Lung (tissue), 12 donors: Measurements from ENCODE around the gene GSE1. TPM values are rescaled to one million over a fixed set of nuclear protein-coding genes. Genes with fewer than 3 reads are reported as not detected.

Experiments used
- ATAC-seq: fragments of 200-7000 bp; cut with Tn5 transposase; one replicate; pipeline ENCODE4 v1.9.1; 2020; ENCODE audit warnings: moderate number of reproducible peaks; ENCODE audit not compliant: insufficient read depth, low FRiP score
- DNase-seq, 3 donors: peaks; one replicate each; pipeline ENCODE4 v3.0.0-alpha.2; 2013 to 2017
- H3K27ac ChIP-seq, 2 donors: one replicate each; pipeline ENCODE4 v1.5.1; 2013; ENCODE audit warnings: mild to moderate bottlenecking in 2 of 2, moderate library complexity in 2 of 2, control low read depth in 1 of 2, inconsistent platforms in 1 of 2, low read depth in 1 of 2, low read length in 1 of 2
- H3K27me3 ChIP-seq, 3 donors: one replicate each; pipeline ENCODE4 v1.5.1; 2013; ENCODE audit warnings: low read length in 2 of 3; ENCODE audit not compliant: control insufficient read depth in 3 of 3, insufficient read depth in 3 of 3
- H3K36me3 ChIP-seq, 4 donors: one replicate each; pipeline ENCODE4 v1.5.1; 2013; ENCODE audit warnings: low read length in 4 of 4, mild to moderate bottlenecking in 1 of 4, moderate library complexity in 1 of 4; ENCODE audit not compliant: control insufficient read depth in 4 of 4, insufficient read depth in 4 of 4
- H3K4me1 ChIP-seq, 5 donors: one replicate each; pipeline ENCODE4 v1.5.1; 2013; ENCODE audit warnings: low read length in 5 of 5, mild to moderate bottlenecking in 2 of 5, moderate library complexity in 1 of 5; ENCODE audit not compliant: control insufficient read depth in 5 of 5, insufficient read depth in 5 of 5
- H3K4me3 ChIP-seq: one replicate; pipeline ENCODE4 v1.5.1; 2013; ENCODE audit warnings: mild to moderate bottlenecking, control low read depth, moderate library complexity
- H3K9ac ChIP-seq, 2 donors: one replicate each; pipeline ENCODE4 v1.5.1; 2013; ENCODE audit warnings: low read length in 2 of 2, control low read depth in 1 of 2; ENCODE audit not compliant: insufficient read depth in 1 of 2
- H3K9me3 ChIP-seq, 4 donors: one replicate each; pipeline ENCODE4 v1.5.1; 2013; ENCODE audit warnings: low read length in 3 of 4, mild to moderate bottlenecking in 1 of 4, moderate library complexity in 1 of 4; ENCODE audit not compliant: control insufficient read depth in 4 of 4, insufficient read depth in 3 of 4
- WGBS, 2 donors: extraction: QIAGEN DNeasy Blood & Tissue Kit; methylation state at CpG; one replicate each; pipeline ENCODE4 v1.1.7; 2013; 5-methylcytosine and 5-hydroxymethylcytosine counted together
- polyA plus RNA-seq, 2 donors: library from polyadenylated mRNA; stranded (reverse); fragments of 200-250 nt; gene quantifications; one replicate each; pipeline ENCODE4 v1.2.1, GENCODE V29; 2013
- total RNA-seq, 2 donors: library from RNA; depleted of rRNA in 1 of 2; stranded (reverse); fragments of >200 nt in 1 of 2; gene quantifications; one replicate each; pipeline ENCODE4 v1.2.1, GENCODE V29; 2014 to 2021
- TF ChIP-seq, protein P1 (sequence below): IDR thresholded peaks from 2 replicates; pipeline ENCODE4 v1.5.1; 2012; ENCODE audit warnings: mild to moderate bottlenecking; ENCODE audit errors: control extremely low read depth, extremely low read depth
- donor health status: control.
- donor health status: control.
- donor health status: Bipolar disorder and iron deficiency.
- donor health status: healthy.
- donor health status: DM: yes; HTN: yes; CAD: no.

The GSE1 gene
- total and polyA plus RNA-seq, 4 donors: 21.3 to 122 (median 74.7) TPM

DNA sequence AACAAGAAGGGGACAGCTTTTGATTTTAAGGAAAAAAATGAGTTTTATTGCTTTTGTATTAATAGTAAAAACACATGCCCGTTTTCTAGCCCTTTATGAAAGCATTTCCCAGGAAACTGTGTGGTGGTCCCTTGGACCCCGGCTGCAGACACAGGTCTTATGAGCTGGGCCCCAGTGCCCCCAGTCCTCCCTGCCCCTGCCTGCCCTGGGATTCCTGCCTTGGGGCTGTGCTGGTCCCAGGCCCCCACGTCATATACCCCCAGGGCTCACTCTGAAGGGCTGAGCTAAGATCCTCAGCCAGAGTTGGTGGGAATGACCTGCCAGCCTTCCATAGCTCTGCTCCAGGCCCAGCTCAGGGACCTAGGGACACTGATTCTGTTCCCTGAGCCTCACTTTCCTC, 44.9 kb downstream of the GSE1 start:
- Histone ChIP-seq H3K27me3 (no peaks in the 10 kb centered on the region), H3K4me3 (no peak overlapping the region), H3K9ac (no peak overlapping the region), H3K4me1 (peaks cover 0 to 3% (median 0%) of the 10 kb centered on the region in 5 donors), H3K27ac (no peak overlapping the region), H3K9me3 (no peaks in the 10 kb centered on the region), H3K36me3 (peaks cover 14 to 77% (median 52%) of the 10 kb centered on the region in 4 donors)
- no peak for ATAC-seq
- DNase-seq: no peak
- 91 to 96% methylated on average over 3 of the region's 3 CpGs for WGBS, 2 donors
- TF ChIP-seq, protein P1, sequence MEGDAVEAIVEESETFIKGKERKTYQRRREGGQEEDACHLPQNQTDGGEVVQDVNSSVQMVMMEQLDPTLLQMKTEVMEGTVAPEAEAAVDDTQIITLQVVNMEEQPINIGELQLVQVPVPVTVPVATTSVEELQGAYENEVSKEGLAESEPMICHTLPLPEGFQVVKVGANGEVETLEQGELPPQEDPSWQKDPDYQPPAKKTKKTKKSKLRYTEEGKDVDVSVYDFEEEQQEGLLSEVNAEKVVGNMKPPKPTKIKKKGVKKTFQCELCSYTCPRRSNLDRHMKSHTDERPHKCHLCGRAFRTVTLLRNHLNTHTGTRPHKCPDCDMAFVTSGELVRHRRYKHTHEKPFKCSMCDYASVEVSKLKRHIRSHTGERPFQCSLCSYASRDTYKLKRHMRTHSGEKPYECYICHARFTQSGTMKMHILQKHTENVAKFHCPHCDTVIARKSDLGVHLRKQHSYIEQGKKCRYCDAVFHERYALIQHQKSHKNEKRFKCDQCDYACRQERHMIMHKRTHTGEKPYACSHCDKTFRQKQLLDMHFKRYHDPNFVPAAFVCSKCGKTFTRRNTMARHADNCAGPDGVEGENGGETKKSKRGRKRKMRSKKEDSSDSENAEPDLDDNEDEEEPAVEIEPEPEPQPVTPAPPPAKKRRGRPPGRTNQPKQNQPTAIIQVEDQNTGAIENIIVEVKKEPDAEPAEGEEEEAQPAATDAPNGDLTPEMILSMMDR: no peak

DNA sequence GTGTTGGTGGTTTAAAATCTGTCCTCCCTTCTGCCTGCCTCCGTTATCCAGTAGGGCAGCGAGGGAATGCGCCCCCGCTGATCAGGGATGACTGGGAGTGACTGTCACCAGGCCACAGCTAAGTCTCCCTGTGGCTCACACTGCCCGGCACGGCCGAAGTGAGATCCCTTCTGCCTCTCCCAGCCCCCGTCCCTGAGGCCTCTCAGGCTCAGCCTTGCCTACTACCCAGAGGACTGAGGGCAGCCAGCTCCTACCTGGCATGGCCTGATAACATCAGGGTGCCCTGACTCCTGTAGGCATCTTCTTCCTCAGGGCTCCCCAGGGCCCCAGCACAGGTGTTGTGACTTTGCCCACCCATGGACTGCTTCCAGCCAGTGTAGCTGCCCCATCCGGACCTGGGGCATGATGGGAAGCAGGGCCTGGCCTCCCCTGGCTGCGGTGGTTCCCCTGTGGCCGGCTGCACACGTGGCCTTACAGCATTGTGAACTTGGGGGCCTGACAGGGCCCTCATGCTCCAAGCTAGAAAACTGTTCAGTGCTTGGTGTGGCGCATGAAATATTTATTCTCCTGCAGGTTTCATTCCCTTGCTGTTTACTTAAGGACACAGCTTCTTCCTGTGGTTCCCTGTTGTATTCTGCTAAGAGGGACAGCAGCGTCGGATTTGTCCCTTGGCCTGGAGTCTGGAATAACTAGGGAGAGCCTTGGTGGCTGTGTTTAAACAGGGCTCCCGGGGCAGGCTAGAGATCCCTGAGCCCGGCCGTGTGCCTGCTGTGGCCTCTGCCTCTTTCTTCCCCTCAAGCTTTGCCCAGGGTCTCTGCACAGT, 45.6 kb downstream of the GSE1 start:
- DNase-seq: no peak
- no peak overlapping the region for H3K9ac ChIP-seq
- no peak overlapping the region for H3K27ac ChIP-seq
- 83 to 86% methylated on average over 18 of the region's 18 CpGs for WGBS, 2 donors
- no peaks in the 10 kb centered on the region for H3K27me3 ChIP-seq
- TF ChIP-seq, protein P1: no peak
- H3K4me1 ChIP-seq: no peaks in the 10 kb centered on the region
- H3K36me3 ChIP-seq: peaks cover 16 to 81% (median 56%) of the 10 kb centered on the region in 4 donors
- H3K9me3 ChIP-seq: no peaks in the 10 kb centered on the region
- H3K4me3 ChIP-seq: no peak overlapping the region
- no peak for ATAC-seq

DNA sequence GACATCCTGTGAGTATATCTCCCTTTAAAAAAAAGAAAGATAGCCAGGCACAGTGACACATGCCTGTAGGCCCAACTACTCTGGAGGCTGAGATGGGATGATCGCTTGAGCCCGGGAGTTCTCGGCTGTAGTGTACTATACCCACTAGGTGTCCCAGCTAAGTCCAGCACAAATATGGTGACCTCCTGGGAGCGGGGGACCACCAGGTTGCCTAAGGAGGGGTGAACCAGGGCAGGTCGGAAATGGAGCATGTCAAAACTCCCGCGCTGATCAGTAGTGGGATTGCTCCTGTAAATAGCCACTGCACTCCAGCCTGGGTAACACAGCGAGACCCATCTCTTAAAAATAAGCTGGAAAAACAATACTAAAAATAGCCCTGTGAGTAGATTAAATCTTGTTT, 46.2 kb downstream of the GSE1 start:
- Histone ChIP-seq H3K9me3 (no peaks in the 10 kb centered on the region), H3K4me3 (no peak overlapping the region), H3K27ac (no peak overlapping the region), H3K9ac (no peak overlapping the region), H3K27me3 (no peaks in the 10 kb centered on the region), H3K4me1 (no peaks in the 10 kb centered on the region), H3K36me3 (peaks cover 16 to 83% (median 56%) of the 10 kb centered on the region in 4 donors)
- DNase-seq (no peak), ATAC-seq (no peak)
- TF ChIP-seq, protein P1: no peak
- WGBS, 2 donors: 87 to 90% methylated on average over 8 of the region's 8 CpGs
